Measurements from ENCODE around the gene DRC1. TPM values are rescaled to one million over a fixed set of nuclear protein-coding genes. Genes with fewer than 3 reads are reported as not detected.

Gene DRC1
- polyA plus RNA-seq, 1 donor from 2014 or later, result 0.16 TPM

DNA sequence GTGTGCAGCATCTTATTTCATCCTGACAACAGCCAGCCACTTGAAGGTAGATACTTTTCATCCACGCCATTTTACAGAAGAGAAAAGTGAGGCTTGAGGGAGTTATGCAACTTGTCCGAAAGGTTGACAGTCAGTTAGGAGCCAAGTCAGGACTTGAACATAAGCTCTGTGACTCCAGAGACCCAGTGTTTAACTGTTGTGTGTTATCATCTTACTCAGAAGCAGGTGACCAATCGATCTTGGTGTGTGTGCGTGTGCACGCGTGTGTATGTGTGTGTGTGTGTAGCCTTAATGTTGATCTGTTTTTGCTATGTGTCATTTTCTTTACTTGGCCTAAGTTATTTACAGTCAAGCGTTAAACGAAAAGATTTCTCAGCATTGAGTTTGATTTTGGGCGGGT, 22.0 kb downstream of the DRC1 start:
- no peak overlapping the region for H3K4me2 ChIP-seq (ENCODE audit: low read length)
- H3K27me3 ChIP-seq (ENCODE audit: insufficient read depth, low read depth, low read length), result no peaks in the 10 kb centered on the region
- no peak overlapping the region for H3K9ac ChIP-seq (ENCODE audit: low read length)
- H2AFZ ChIP-seq (ENCODE audit: low read depth, low read length), result no peak overlapping the region
- no peaks in the 10 kb centered on the region for H3K79me2 ChIP-seq (replicated peaks; ENCODE audit: insufficient read depth, low read length)
- no peak overlapping the region for H3K4me3 ChIP-seq (ENCODE audit: low read length)
- no peaks in the 10 kb centered on the region for H3K36me3 ChIP-seq (ENCODE audit: insufficient read depth, low read length)
- TF ChIP-seq EZH2 (IDR thresholded peaks at IDR 0.05; ENCODE audit: borderline replicate concordance, insufficient read depth, low read length, poor library complexity, severe bottlenecking) (no peak), SMC3 (conservative IDR thresholded peaks at IDR 0.05; ENCODE audit: poor library complexity) (no peak), RAD21 (conservative IDR thresholded peaks at IDR 0.05) (no peak), TAF1 (IDR thresholded peaks at IDR 0.05; ENCODE audit: low read depth) (no peak), MXI1 (conservative IDR thresholded peaks at IDR 0.05; ENCODE audit: poor library complexity, severe bottlenecking) (no peak), POLR2AphosphoS5 (IDR thresholded peaks at IDR 0.05) (no peak)
- H3K9me3 ChIP-seq (ENCODE audit: low read length), result no peaks in the 10 kb centered on the region
- H3K27ac ChIP-seq (ENCODE audit: low read length), result no peak overlapping the region
- H3K9me2 ChIP-seq (ENCODE audit: insufficient read depth, low read length), result no peaks in the 10 kb centered on the region
- H4K20me1 ChIP-seq (ENCODE audit: insufficient read depth), result no peaks in the 10 kb centered on the region
- H3F3A ChIP-seq (ENCODE audit: insufficient read depth, low read length, poor library complexity, severe bottlenecking), result no peaks in the 10 kb centered on the region

DNA sequence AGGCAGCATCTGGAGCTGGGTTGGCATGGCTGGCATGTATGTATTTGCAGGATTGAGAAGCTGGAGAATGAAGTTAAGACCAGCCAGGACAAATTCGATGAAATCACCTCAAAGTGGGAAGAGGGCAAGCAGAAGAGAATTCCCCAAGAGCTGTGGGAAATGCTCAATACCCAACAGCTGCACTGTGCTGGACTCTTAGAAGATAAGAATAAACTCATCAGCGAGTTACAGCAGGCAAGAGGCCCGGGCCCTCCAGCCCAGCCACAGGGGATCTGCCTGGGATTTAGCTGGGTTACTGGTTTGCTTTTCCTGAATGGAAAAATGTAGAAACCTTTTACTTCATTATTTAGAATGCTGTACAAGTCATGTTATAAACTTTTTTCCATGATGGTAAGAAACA, 22.5 kb downstream of the DRC1 start:
- Histone ChIP-seq H3K79me2 (replicated peaks; ENCODE audit: insufficient read depth, low read length) (no peaks in the 10 kb centered on the region), H3K4me2 (ENCODE audit: low read length) (no peak overlapping the region), H4K20me1 (ENCODE audit: insufficient read depth) (no peaks in the 10 kb centered on the region), H3K27ac (ENCODE audit: low read length) (no peak overlapping the region), H3K9ac (ENCODE audit: low read length) (no peak overlapping the region), H3K9me3 (ENCODE audit: low read length) (no peaks in the 10 kb centered on the region), H3F3A (ENCODE audit: insufficient read depth, low read length, poor library complexity, severe bottlenecking) (no peaks in the 10 kb centered on the region), H3K4me3 (ENCODE audit: low read length) (no peak overlapping the region), H3K36me3 (ENCODE audit: insufficient read depth, low read length) (no peaks in the 10 kb centered on the region), H3K9me2 (ENCODE audit: insufficient read depth, low read length) (no peaks in the 10 kb centered on the region), H3K27me3 (ENCODE audit: insufficient read depth, low read depth, low read length) (no peaks in the 10 kb centered on the region), H2AFZ (ENCODE audit: low read depth, low read length) (no peak overlapping the region)
- TF ChIP-seq POLR2AphosphoS5 (IDR thresholded peaks at IDR 0.05) (no peak), RAD21 (conservative IDR thresholded peaks at IDR 0.05) (no peak), EP300 (conservative IDR thresholded peaks at IDR 0.05; ENCODE audit: poor library complexity, severe bottlenecking) (no peak), MXI1 (conservative IDR thresholded peaks at IDR 0.05; ENCODE audit: poor library complexity, severe bottlenecking) (no peak), SMC3 (conservative IDR thresholded peaks at IDR 0.05; ENCODE audit: poor library complexity) (no peak), EZH2 (IDR thresholded peaks at IDR 0.05; ENCODE audit: borderline replicate concordance, insufficient read depth, low read length, poor library complexity, severe bottlenecking) (no peak), TAF1 (IDR thresholded peaks at IDR 0.05; ENCODE audit: low read depth) (no peak)
- TF ChIP-seq, protein P1, sequence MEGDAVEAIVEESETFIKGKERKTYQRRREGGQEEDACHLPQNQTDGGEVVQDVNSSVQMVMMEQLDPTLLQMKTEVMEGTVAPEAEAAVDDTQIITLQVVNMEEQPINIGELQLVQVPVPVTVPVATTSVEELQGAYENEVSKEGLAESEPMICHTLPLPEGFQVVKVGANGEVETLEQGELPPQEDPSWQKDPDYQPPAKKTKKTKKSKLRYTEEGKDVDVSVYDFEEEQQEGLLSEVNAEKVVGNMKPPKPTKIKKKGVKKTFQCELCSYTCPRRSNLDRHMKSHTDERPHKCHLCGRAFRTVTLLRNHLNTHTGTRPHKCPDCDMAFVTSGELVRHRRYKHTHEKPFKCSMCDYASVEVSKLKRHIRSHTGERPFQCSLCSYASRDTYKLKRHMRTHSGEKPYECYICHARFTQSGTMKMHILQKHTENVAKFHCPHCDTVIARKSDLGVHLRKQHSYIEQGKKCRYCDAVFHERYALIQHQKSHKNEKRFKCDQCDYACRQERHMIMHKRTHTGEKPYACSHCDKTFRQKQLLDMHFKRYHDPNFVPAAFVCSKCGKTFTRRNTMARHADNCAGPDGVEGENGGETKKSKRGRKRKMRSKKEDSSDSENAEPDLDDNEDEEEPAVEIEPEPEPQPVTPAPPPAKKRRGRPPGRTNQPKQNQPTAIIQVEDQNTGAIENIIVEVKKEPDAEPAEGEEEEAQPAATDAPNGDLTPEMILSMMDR (IDR thresholded peaks at IDR 0.05; ENCODE audit: poor library complexity, severe bottlenecking), result no peak
- TF ChIP-seq, protein P2, sequence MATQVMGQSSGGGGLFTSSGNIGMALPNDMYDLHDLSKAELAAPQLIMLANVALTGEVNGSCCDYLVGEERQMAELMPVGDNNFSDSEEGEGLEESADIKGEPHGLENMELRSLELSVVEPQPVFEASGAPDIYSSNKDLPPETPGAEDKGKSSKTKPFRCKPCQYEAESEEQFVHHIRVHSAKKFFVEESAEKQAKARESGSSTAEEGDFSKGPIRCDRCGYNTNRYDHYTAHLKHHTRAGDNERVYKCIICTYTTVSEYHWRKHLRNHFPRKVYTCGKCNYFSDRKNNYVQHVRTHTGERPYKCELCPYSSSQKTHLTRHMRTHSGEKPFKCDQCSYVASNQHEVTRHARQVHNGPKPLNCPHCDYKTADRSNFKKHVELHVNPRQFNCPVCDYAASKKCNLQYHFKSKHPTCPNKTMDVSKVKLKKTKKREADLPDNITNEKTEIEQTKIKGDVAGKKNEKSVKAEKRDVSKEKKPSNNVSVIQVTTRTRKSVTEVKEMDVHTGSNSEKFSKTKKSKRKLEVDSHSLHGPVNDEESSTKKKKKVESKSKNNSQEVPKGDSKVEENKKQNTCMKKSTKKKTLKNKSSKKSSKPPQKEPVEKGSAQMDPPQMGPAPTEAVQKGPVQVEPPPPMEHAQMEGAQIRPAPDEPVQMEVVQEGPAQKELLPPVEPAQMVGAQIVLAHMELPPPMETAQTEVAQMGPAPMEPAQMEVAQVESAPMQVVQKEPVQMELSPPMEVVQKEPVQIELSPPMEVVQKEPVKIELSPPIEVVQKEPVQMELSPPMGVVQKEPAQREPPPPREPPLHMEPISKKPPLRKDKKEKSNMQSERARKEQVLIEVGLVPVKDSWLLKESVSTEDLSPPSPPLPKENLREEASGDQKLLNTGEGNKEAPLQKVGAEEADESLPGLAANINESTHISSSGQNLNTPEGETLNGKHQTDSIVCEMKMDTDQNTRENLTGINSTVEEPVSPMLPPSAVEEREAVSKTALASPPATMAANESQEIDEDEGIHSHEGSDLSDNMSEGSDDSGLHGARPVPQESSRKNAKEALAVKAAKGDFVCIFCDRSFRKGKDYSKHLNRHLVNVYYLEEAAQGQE (IDR thresholded peaks at IDR 0.05; ENCODE audit: borderline replicate concordance), result no peak

Measured in neural cell (in vitro differentiated cells).